DLD1 (cell line): ENCODE measurements around the gene ZNF618.
"Not testable (repeated sequence)": the region's sequence is repeated elsewhere in the genome, so short reads cannot be mapped to it uniquely, and the experiment has no call there.

Experiments used
- in situ Hi-C: cut with HindIII; loops from 2 replicates; pipeline ENCODE4 v1.10.0; 2017; ENCODE audit warnings: low sequenced_read_pairs

The ZNF618 gene

DNA sequence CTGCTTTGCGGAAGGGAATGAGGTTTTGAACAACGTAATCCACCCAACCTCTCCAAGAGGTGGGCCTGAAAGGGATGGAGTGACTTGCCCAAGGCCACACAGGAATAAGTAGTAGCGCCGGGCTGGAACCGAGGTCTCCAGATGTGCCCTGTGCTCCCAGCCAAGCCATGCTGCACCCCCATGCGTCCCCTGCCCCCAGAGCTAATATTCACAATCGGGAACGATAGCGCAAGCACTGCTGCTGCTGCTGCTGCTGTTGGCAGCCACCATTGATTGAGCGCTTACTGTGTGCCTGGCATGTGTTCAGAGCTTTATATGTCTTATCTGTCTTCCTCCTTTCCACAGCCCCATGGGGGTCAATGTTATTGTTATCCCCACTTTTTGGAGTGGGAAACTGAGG lies 158.1 kb downstream of the ZNF618 start:
- in situ Hi-C loops, result no loop called here

DNA sequence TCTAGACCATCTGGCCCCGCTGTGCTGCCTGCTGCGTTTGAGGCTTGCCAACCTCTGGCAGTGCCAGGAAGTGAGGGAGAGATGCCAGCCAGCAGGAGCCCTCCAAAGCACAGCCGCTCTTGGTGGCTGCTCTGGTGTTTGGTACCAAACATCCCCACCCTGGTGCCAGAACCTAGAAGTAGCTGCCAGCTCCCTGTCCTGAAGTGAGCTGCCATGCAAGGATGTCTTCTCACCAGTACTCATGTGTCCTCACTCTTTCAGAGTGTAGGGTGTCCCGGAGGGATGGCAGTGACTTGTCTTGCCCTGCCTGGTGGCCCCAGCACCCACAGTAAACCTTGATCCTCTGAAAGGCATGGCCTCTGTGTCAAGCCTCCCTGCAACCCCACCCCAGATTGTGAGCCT lies 158.6 kb downstream of the ZNF618 start:
- in situ Hi-C loops, result no loop called here

DNA sequence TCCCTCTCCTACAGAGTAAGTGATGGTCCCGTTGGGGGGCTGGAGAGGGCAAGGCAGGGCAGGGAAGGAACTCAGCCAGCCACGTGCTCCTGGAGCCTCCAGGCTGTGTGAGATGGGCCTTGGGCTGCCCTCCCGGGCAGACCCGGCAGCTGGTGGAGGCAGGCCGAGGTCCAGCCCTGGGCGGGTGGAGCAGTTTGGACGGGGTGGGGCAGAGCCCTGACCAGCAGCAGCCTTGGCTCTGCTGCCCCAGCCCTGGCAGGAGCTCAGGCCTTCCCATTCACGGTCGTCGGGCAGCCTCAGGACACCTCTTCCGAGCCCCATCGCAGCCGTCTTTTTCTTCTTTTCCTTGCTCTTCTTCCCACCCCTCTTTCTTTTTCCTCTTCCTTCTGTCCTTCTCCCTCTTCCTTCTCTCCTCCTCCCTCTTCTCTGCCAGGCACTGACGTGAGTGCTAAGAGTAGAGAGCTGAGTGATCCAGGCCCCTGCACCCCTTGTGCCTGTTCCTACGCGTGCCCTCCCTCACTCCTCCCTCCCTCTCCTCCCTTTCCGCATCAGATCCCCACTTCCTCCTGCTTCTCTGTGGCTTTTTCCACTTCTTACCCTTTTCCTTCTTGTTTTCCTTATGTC lies 159.2 kb downstream of the ZNF618 start:
- in situ Hi-C loops, result no loop called here

DNA sequence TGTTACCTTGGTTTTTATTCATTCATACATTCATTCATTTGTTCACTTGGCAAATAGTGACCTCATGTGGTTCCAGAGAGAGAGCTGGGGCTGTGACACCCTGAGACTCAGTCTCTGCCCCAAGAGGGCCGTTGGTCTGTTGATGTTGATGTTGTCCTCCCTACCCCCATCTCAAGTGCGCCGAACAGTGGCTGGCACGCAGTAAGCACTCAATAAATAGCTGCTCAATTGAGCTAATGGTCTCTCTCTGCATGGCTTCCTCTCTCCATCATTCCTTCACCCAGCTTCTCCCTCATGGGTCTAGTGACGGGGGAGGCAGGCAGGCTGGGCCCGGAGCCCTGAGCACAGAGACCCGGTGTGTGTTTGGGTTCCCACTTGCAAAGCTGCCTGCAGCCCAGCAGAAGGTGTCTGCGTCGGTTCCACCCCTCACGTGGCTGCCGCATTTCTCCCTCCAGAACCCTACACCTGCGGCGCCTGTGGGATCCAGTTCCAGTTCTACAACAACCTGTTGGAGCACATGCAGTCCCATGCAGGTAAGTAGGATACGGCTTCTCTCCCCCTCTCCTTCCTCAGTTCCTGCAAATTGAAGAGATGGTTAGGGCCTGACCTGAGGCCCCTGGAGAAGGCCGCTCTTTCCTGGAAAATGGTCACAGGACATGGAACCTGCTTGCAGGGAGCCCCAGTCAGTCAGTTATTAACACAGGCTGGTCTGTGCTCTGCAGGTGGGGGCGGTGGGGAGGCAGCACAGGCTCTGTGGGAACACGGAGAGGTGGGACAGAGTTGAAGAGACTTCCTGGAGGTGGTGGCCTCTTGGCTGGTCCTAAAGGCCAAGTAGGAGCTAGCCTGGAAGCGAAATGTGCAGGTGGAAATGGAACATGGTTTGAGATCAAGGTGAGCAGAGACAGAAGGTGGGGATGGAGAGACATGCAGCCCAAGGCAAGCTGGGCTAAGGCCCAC lies 160.0 kb downstream of the ZNF618 start:
- in situ Hi-C loops, result no loop called here

DNA sequence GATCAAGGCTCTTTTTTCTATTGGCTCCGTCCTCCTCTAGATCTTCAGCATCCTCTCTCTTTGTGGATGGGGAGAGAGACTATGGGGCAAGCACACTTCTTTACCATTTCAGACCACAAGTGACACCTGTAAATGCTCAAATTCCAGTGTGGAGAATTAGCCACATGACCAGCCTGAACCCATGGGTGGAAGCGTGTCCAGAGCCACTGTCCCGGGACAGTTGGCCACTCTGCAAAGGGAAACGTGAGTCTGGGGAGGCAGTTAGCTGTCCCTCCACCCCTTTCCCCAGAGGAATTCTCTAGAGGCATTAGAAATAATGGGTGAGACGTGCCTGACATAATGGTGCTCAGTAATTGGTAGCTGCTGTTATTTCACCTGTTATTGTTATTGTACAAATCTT lies 161.1 kb downstream of the ZNF618 start:
- in situ Hi-C loops, result no loop called here

DNA sequence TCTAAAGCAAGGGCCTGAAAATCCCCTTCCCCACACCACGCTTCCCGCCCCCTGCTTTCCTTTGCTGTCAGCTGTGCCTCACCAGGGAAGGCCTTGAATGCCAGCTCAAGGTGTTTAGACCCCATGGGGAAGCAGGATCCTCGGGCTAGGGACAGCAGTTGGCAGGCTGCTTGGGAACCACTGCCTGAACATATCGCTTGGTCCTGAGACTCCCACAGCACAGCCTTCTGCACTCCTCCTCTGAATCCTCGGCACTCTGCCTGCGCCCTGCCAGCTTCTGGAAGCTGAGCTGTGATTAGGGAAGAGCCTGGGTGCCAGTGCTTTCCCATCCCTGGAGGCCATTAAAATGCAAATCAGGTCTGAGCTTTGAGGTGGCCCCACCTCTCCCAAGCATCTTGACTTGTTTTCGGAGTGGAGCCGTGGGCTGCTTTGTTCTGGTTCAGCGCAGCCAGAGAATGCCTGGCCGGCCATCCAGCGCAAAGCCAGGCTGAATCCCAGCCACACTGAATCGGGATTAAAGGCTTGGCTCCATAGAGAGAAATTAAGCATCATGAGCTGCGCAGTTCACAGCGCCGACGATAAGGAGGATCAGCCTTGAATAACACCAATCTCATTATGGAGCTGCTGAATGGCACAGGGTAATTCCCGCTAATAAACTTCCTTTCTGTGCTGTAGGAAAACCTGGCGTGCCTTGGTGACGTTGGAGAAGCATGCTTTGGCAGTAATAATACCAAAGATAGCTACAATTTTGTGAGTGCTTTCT lies 162.0 kb downstream of the ZNF618 start:
- in situ Hi-C loops, result no loop called here

DNA sequence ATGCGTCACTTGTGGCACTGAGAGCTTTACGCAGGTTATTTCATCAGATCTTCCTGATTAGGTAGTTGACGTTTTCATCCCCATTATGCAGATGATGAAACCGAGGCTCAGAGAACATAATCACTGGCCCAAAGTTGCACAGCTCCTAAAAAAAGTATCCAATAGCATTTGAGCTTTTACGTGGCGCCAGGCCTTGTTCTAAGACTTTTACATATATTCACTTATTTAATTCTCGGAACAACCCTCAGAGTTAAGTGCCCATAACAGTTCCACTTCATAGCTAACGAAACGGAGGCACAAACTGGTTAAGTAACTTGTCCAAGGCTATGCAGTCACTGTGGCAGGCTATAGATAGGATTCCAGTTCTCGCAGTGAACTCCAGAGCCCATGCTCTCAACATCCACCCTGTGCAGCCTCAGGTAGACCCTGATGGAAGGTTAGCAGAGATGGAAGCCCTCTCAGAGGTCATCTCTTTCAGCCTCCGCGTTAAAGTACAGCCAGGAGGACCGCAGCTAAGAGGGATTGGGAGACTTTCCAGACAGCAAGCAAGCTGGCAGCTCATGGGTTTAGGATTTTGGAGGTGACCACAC lies 162.7 kb downstream of the ZNF618 start:
- in situ Hi-C loops, result no loop called here

DNA sequence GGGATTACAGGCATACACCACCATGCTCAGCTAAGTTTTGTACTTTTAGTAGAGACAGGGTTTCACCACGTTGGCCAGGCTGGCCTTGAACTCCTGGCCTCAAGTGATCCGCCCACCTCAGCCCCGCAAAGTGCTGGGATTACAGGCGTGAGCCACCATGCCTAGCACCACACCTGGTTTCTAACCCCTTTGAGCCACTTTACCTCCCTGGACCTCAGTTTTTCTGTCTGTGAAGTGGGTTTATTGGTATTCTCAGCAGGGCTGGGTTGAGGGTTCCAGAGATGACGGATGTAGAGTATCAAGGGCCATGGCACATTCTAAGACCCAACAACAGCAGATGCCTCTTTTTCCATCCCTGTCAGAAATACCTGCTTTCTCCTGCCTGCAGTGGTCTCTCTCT lies 163.4 kb downstream of the ZNF618 start:
- in situ Hi-C loops, result no loop called here

DNA sequence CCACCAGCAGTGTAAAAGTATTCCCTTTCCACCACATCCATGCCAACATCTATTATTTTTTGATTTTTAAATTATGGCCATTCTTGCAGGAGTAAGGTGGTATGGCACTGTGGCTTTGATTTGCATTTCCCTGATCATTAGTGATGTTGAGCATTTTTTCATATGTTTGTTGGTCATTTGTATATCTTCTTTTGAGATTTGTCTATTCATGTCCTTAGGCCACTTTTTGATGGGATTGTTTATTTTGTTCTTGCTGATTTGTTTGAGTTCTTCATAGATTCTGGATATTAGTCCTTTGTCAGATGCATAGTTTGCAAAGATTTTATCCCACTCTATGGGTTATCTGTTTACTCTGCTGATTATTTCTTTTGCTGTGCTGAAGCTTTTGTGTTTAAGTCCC lies 167.6 kb downstream of the ZNF618 start:
- in situ Hi-C loops, result not testable (repeated sequence)

DNA sequence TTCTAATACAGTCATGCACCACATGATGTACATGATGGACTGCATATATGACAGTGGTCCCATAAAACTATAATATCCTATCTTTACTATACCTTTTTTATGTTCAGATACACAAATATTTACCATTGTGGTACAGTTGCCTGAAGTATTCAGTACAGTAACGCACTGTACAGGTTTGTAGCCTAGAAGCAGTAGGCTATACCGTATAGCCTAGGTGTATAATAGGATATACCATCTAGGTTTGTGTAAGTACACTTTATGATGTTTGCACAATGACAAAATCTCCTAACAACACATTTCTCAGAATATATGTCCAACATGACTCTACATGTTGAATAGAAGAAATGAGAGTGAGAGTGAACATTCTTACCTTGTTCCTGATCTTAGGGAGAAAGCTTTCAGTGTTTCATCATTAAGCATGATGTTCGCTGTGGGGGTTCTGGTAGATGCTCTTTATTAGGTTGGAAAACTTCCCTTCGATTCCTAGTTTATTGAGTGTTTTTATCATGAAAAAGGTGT lies 170.2 kb downstream of the ZNF618 start:
- in situ Hi-C loops, result no loop called here

DNA sequence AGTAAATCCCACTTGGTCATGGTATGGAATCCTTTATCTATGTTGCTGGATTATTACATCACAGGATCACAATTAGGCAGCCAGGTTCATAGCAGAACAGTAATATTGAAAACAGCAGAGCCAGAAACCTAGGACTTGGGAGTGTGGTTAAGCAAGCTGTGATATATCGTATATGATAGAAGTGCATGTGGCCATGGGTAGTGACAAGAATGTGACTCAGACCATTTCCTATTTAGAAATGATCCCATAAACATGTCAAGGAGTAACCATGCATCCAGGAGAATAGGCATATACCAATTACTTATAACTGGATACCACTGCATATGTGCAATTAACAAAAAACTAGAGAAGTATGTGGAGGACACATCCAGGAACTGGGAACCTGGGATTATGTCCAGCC lies 170.8 kb downstream of the ZNF618 start:
- in situ Hi-C loops, result no loop called here

DNA sequence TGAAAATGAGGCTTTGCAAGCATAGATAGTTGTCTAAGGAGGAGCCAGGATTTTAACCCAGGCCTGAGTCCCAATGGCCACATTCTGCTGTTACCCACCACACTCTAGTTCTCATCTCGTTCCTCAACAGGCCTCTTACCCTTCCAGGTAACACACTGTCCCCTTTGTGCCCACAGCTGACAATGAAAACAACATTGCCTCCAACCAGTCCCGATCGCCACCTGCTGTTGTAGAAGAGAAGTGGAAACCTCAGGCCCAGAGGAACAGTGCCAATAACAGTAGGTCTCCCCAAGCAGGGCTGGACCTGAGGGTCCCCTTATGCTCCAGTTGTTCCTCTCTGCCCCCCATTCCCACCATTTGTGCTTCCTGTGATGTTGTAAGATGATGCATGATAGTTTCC lies 171.6 kb downstream of the ZNF618 start:
- in situ Hi-C loops, result no loop called here

DNA sequence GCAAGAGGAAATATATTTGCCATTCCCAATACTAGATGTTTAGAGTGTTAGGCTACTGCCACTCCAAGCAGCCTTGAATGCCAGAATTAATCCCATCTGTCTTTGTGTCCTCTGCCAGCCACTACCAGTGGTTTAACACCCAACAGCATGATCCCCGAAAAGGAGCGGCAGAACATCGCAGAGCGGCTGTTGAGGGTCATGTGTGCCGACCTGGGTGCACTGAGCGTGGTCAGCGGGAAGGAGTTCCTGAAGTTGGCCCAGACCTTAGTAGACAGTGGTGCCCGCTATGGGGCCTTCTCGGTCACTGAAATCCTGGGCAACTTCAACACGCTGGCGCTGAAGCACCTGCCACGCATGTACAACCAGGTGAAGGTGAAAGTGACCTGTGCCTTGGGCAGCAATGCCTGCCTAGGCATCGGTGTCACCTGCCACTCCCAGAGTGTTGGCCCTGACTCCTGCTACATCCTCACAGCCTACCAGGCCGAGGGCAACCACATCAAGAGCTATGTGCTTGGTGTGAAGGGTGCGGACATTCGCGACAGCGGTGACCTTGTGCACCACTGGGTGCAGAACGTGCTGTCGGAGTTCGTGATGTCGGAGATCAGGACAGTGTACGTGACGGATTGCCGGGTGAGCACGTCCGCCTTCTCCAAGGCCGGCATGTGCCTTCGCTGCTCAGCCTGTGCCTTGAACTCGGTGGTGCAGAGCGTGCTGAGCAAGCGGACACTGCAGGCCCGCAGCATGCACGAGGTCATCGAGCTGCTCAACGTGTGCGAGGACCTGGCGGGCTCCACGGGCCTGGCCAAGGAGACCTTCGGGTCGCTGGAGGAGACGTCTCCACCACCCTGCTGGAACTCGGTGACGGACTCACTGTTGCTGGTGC lies 172.7 kb downstream of the ZNF618 start:
- in situ Hi-C loops, result no loop called here

DNA sequence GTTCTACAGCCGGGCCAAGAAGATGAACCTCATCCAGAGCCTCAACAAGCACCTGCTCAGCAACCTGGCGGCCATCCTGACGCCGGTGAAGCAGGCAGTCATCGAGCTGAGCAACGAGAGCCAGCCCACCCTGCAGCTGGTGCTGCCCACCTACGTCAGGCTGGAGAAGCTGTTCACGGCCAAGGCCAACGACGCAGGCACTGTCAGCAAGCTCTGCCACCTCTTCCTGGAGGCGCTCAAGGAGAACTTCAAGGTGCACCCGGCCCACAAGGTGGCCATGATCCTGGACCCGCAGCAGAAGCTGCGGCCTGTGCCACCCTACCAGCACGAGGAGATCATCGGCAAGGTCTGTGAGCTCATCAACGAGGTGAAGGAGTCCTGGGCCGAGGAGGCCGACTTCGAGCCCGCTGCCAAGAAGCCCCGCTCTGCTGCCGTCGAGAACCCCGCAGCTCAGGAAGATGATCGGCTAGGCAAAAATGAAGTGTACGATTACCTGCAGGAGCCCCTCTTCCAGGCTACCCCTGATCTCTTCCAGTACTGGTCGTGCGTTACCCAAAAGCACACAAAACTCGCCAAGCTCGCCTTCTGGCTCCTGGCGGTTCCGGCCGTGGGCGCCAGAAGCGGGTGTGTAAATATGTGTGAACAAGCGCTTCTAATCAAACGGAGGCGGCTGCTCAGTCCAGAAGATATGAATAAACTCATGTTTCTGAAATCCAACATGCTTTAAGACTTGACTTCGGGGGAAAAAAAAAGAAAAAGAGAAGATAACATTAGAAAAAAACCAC lies 173.5 kb downstream of the ZNF618 start:
- in situ Hi-C loops, result no loop called here

DNA sequence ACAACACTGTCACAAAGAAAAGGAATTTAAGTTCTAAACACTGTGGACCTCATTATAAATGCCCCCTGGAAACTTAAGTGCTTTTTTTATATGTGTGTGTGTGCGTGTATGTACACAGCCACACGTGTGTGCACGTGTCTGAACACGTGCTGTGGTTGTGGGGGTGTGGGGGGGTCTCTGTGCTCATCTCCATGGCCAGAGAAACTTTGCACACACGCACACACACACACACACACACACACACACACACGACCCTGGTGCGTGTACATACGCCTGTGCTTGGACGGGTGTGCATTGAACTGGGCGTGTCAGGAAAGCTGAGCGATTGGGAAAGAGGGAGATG lies 174.1 kb downstream of the ZNF618 start:
- in situ Hi-C loops, result no loop called here

DNA sequence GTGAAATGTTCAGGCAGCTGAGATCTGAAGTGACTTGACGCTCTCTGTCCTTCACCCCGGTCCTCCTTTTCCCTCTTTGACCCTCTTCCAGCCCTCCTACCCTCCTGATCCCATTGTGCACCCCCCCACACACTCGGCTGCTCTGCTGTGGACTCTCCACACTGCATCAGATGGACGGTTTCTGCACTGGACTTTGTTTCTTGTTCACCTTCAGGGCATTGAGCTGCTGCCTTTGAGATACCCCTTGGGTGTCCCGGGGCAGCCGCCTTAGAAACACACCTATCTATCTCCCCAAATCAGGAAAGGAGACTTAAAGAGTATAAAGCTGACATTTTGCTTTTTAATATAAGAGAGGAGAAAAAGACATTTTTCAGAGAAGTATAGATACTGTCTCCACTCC lies 174.5 kb downstream of the ZNF618 start:
- in situ Hi-C loops, result no loop called here

DNA sequence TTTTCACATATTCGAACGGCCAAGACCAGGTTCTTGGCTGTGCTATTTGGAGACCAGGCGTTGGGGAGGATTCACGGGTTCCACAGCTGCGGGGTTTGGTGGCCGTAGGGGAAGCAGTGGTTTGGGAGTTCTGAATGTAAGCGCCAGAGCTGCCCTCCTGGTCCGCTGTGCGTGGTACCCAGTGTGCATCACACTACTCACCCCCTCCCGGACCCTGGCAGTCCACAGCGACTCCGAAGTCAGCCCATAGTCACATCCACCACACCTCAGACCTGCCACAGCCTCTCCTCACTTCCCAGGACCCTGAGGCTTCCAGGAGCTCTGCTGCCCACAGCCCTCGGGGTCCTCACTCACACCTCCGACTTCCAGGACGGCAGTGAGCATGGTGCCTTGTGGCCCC lies 175.2 kb downstream of the ZNF618 start:
- in situ Hi-C loops, result no loop called here

DNA sequence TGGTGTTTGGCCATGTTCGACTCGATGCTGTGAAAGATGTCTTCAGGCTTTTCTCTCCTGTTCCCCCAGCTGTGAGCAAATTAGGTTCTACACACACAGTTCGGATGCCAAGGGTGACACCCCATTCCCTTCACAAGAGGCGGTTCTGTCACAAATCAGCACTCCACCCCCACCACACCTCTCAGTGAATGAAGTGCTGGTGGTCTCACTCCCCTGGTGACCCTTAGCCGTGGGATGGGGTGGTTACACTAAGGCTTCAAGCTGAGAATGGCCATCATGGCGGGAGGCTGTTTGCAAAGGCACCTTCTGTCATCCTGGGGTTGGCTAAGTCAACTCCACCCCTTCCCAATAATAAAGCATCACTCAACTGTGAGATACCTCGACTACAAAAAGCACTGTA lies 175.6 kb downstream of the ZNF618 start:
- in situ Hi-C loops, result no loop called here

DNA sequence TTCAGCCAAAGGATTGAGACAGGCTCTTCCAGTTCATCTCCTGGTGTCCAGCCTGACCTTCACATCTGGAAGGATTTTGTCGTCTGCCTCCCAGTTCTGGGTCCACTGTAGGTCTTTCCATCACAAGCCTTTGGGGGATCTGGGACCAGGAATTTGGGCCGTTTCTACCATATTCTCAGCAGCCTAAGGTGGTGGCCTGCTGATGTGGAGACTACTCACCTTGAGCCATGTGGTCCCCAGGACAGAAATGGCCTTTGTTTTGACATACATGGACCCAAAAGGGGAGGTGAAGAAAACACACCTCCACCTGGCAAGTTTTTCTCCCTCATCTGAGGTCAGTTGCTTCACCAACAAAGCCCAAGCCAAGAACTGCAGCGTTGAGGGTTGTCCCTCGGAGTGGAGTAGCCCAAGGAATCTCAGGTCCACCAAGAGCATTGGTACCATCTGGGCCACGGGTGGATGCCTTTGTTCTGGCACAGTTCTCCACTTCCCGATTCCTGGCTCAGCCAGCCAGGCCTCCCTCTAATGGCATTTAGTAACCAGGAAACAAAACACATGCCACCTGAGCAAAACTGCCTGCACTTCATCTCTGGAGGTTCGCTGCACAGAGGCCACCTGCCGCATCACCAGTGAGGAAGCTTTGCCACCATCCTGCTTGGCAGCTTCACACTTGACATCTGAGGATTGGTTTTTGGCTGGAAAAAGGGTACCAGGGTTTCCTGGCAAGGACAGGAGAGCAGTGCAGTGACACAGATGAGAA lies 177.3 kb downstream of the ZNF618 start:
- in situ Hi-C loops, result no loop called here
